Endothelial cell of umbilical vein (primary cell): ENCODE results near the gene CLIP1. TPM values are rescaled to one million over a fixed set of nuclear protein-coding genes. Genes with fewer than 3 reads are reported as not detected.

Experiments
- BruUV-seq: library from RNA; stranded (reverse); fragments of 400-500 nt; replicated peaks from 2 replicates; lab custom pipeline; 2021; lab: Mats Ljungman, UMichigan
- CTCF ChIA-PET: fragments of 300-600, 350-600 bp; sonication (Branson Sonifier 250); formaldehyde crosslinking; loops from one replicate; lab custom pipeline; 2021; ENCODE audit warnings: antibody characterized with exemption, inconsistent platforms; lab: Charles Lee
- POLR2A ChIA-PET: fragments of 300-600, 350-600 bp; sonication (Branson Sonifier 250); formaldehyde crosslinking; loops from one replicate; lab custom pipeline; 2021; ENCODE audit warnings: antibody characterized with exemption, inconsistent platforms; lab: Charles Lee
- DNase-seq: peaks from one replicate; pipeline ENCODE4 v3.0.0-alpha.2; 2011; ENCODE audit warnings: low read depth, low spot score
- FAIRE-seq: peaks from 2 replicates; lab custom pipeline; 2011; peaks lifted over from hg19 to GRCh38; lab: Jason Lieb, UNC
- H2AFZ ChIP-seq: 2 replicates; pipeline ENCODE4 v1.6.0; 2012; ENCODE audit warnings: low read depth, low read length, control low read depth, inconsistent platforms
- H3K27ac ChIP-seq: 2 replicates; pipeline ENCODE4 v1.5.1; 2011; ENCODE audit warnings: low read depth, mild to moderate bottlenecking, control low read depth, low read length, moderate library complexity; ENCODE audit not compliant: insufficient read depth
- H3K27me3 ChIP-seq, 2 experiments: 2 replicates each; pipeline versions ENCODE4 v1.6.0 to v1.6.1; 2011; ENCODE audit warnings: low read length in 2 of 2, mixed read lengths in 1 of 2; ENCODE audit not compliant: control insufficient read depth in 2 of 2, insufficient read depth in 2 of 2
- H3K36me3 ChIP-seq, 2 experiments: 2 replicates in 1 of 2; 3 replicates in 1 of 2; pipeline ENCODE4 v1.5.1; 2011; ENCODE audit warnings: low read length in 2 of 2, mild to moderate bottlenecking in 1 of 2, moderate library complexity in 1 of 2; ENCODE audit not compliant: control insufficient read depth in 2 of 2, insufficient read depth in 2 of 2; ENCODE audit errors: extremely low read depth in 1 of 2
- H3K4me1 ChIP-seq: 3 replicates; pipeline ENCODE4 v1.5.1; 2011; ENCODE audit warnings: mild to moderate bottlenecking, low read length; ENCODE audit not compliant: control insufficient read depth, insufficient read depth; ENCODE audit errors: extremely low read depth
- H3K4me2 ChIP-seq: 2 replicates; pipeline ENCODE4 v1.6.1; 2011; ENCODE audit warnings: low read length, control low read depth, mixed read lengths; ENCODE audit not compliant: insufficient read depth
- H3K4me3 ChIP-seq, 3 experiments: fragments of 200-600 bp in 1 of 3; sonication (generic), shearing (Covaris generic) in 1 of 3; replicated peaks in 1 of 3; 2 replicates each; pipeline ENCODE4 v1.5.1; 2011 to 2016; ENCODE audit warnings: control low read depth in 3 of 3, low read length in 3 of 3, mild to moderate bottlenecking in 2 of 3, inconsistent platforms in 1 of 3, low read depth in 1 of 3, moderate library complexity in 1 of 3; ENCODE audit not compliant: insufficient read depth in 1 of 3
- H3K79me2 ChIP-seq: 2 replicates; pipeline ENCODE4 v1.6.0; 2012; ENCODE audit warnings: low read length, inconsistent platforms; ENCODE audit not compliant: control insufficient read depth, insufficient read depth
- H3K9ac ChIP-seq: replicated peaks from 2 replicates; pipeline ENCODE3; 2011; ENCODE audit warnings: low read length, control low read depth; ENCODE audit not compliant: insufficient read depth; ENCODE audit errors: extremely low read depth
- H3K9me1 ChIP-seq: replicated peaks from 3 replicates; pipeline ENCODE4 v1.6.0; 2011; ENCODE audit warnings: mild to moderate bottlenecking, low read length; ENCODE audit not compliant: control insufficient read depth, insufficient read depth; ENCODE audit errors: extremely low read depth
- H3K9me3 ChIP-seq: replicated peaks from 2 replicates; pipeline ENCODE4 v1.5.1; 2012; ENCODE audit warnings: low read length, inconsistent platforms; ENCODE audit not compliant: control insufficient read depth, insufficient read depth
- H4K20me1 ChIP-seq: replicated peaks from 2 replicates; pipeline ENCODE3; 2011; ENCODE audit warnings: mild to moderate bottlenecking, low read length; ENCODE audit not compliant: control insufficient read depth, insufficient read depth; ENCODE audit errors: extremely low read depth
- CTCF ChIP-seq, 2 donors: IDR thresholded peaks; 1 replicate in 1 of 2; 2 replicates in 1 of 2; pipeline ENCODE4 v1.5.1; 2011; ENCODE audit warnings: low read length in 2 of 2, mild to moderate bottlenecking in 2 of 2, moderate library complexity in 2 of 2, control low read depth in 1 of 2, inconsistent platforms in 1 of 2, low read depth in 1 of 2; ENCODE audit not compliant: insufficient read depth in 1 of 2; ENCODE audit errors: extremely low read depth in 1 of 2
- EZH2 ChIP-seq: IDR thresholded peaks from 2 replicates; pipeline ENCODE4 v1.6.1; 2012; ENCODE audit warnings: borderline replicate concordance, low read depth, mild to moderate bottlenecking, moderate library complexity, low read length, inconsistent platforms; ENCODE audit not compliant: severe bottlenecking
- FOS ChIP-seq: IDR thresholded peaks from 2 replicates; pipeline ENCODE4 v1.6.1; 2011; ENCODE audit warnings: mild to moderate bottlenecking, low read length, moderate library complexity, borderline replicate concordance; ENCODE audit not compliant: insufficient read depth
- GATA2 ChIP-seq: IDR thresholded peaks from 2 replicates; pipeline ENCODE4 v1.7.0; 2011; ENCODE audit warnings: low read depth, mild to moderate bottlenecking, moderate library complexity, mixed read lengths, low read length; ENCODE audit not compliant: insufficient read length, insufficient read depth
- JUN ChIP-seq: IDR thresholded peaks from 2 replicates; pipeline ENCODE4 v1.6.1; 2011; ENCODE audit warnings: borderline replicate concordance, low read depth; ENCODE audit not compliant: insufficient read length, insufficient read depth
- MYC ChIP-seq: IDR thresholded peaks from one replicate; pipeline ENCODE4 v1.6.1; 2011; ENCODE audit warnings: mild to moderate bottlenecking, low read depth, low read length
- POLR2A ChIP-seq: IDR thresholded peaks from 2 replicates; pipeline ENCODE4 v1.6.1; 2012; ENCODE audit warnings: low read depth, mild to moderate bottlenecking, control low read depth, low read length
- POLR2AphosphoS5 ChIP-seq: IDR thresholded peaks from 2 replicates; pipeline ENCODE4 v1.6.1; 2012; ENCODE audit warnings: low read depth, mild to moderate bottlenecking, control low read depth, low read length, moderate library complexity; ENCODE audit not compliant: insufficient read depth
- dilution Hi-C: fragments of 300-500 bp; cut with MboI; formaldehyde crosslinking; loops from one replicate; pipeline ENCODE4 v1.15.0; 2019; ENCODE audit warnings: low sequenced_read_pairs; ENCODE audit not compliant: extremely low pct_ligation_motif_present
- intact Hi-C: fragments of 100-400 bp; cut with micrococcal nuclease; formaldehyde crosslinking; loops from one replicate; pipeline ENCODE4 v1.10.0; 2022
- polyA plus RNA-seq, 4 experiments: library from polyadenylated mRNA; depleted of rRNA in 3 of 4; stranded (reverse) in 3 of 4; unstranded in 1 of 4; fragments of >200 nt; gene quantifications; 2 replicates each; pipeline versions ENCODE4 v1.2.1 to v1.2.3, GENCODE V29; 2011 to 2012; ENCODE audit warnings: missing spikeins in 1 of 4
- total RNA-seq: library from RNA; stranded (reverse); gene quantifications from 2 replicates; pipeline ENCODE4 v1.2.3, GENCODE V29; 2021
- TF ChIP-seq, protein P1 (sequence below): IDR thresholded peaks from 2 replicates; pipeline ENCODE4 v1.6.1; 2011; ENCODE audit not compliant: insufficient read depth, insufficient read length

Gene CLIP1
- total and polyA plus RNA-seq, 2 donors (not counting 3 experiments of a cell fraction or from before 2014, with no cell fraction given) = 56.5 to 84.3 TPM

GRCh38 chr12:122232691-122233090 lies 189.8 kb downstream of the CLIP1 start:
- Histone ChIP-seq H3K9me1 (no peaks in the 10 kb centered on the region), H4K20me1 (no peaks in the 10 kb centered on the region), H3K4me2 (no peak overlapping the region), H3K27me3 (no peaks in the 10 kb centered on the region), H2AFZ (no peak overlapping the region), H3K79me2 (no peaks in the 10 kb centered on the region), H3K9me3 (no peaks in the 10 kb centered on the region), H3K4me3 (no peak overlapping the region), H3K4me1 (no peaks in the 10 kb centered on the region), H3K27ac (no peak overlapping the region), H3K36me3 (peaks cover 2 to 9% of the 10 kb centered on the region in 2 experiments), H3K9ac (no peak overlapping the region)
- TF ChIP-seq POLR2A = no peak
- no peak for TF ChIP-seq POLR2AphosphoS5
- no peak for TF ChIP-seq EZH2
- dilution Hi-C loops (no loop called here), intact Hi-C loops (no loop called here)
- BruUV-seq = no TSS peak
- DNase-seq = no peak
- no peak for FAIRE-seq
- CTCF ChIA-PET = no interaction called here
- POLR2A ChIA-PET = no interaction called here

DNA sequence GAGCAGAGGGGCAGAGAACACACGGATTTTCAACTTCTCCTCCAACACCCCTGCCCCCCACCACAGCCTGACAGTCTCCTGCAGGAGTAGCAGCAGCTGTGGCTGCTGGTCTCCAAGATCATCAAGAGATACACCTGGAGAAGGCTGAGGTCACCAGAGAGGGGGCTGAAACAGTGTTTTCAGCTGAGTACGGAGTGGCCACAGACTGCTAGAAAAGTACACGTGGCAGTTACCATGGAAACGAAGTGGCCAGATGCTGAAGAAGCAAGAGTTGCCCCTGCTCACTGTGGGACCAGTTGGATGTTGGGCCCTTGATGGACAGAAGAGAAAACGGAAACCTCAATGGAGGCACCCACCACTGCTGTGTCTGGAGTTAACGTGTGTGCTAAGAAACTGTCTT lies 191.7 kb downstream of the CLIP1 start:
- Histone ChIP-seq H3K27ac (no peak overlapping the region), H2AFZ (no peak overlapping the region), H3K36me3 (peaks cover 2 to 9% of the 10 kb centered on the region in 2 experiments), H3K9me3 (no peaks in the 10 kb centered on the region), H3K9ac (no peak overlapping the region), H4K20me1 (no peaks in the 10 kb centered on the region), H3K4me1 (peaks cover 3% of the 10 kb centered on the region), H3K4me2 (no peak overlapping the region), H3K79me2 (no peaks in the 10 kb centered on the region), H3K9me1 (no peaks in the 10 kb centered on the region), H3K27me3 (no peaks in the 10 kb centered on the region), H3K4me3 (no peak overlapping the region)
- no TSS peak for BruUV-seq
- TF ChIP-seq GATA2 (no peak), POLR2A (no peak), JUN (no peak), CTCF (IDR thresholded peaks at IDR 0.05; ENCODE audit: extremely low read depth in 1 of 2, insufficient read depth in 1 of 2, low read depth in 1 of 2, low read length in 2 of 2) (no peak), MYC (no peak), FOS (no peak), POLR2AphosphoS5 (no peak), EZH2 (no peak)
- TF ChIP-seq, protein P1, sequence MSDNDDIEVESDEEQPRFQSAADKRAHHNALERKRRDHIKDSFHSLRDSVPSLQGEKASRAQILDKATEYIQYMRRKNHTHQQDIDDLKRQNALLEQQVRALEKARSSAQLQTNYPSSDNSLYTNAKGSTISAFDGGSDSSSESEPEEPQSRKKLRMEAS = no peak
- no peak for DNase-seq
- intact Hi-C loops (no loop called here), dilution Hi-C loops (no loop called here)
- CTCF ChIA-PET = interaction anchor here (1.7 kb wide), 1 partner anchor 20 kb away, joined by 3 read pairs; no protein-coding TSS in a partner anchor
- FAIRE-seq = no peak
- POLR2A ChIA-PET = no interaction called here
